ENCODE measurements around the gene OOSP4B. TPM values are rescaled to one million over a fixed set of nuclear protein-coding genes. Genes with fewer than 3 reads are reported as not detected.

The OOSP4B gene
- polyA plus RNA-seq, 1 donor (not counting 4 experiments of a cell fraction or from before 2014, with no cell fraction given) = not detected

GRCh38 chr11:59999691-60000090 lies 17.3 kb upstream of the OOSP4B start:
- Histone ChIP-seq H3K9me1 (ENCODE audit: control insufficient read depth, extremely low read depth, insufficient read depth, low read length) (no peaks in the 10 kb centered on the region), H3K9ac (ENCODE audit: control insufficient read depth, extremely low read depth, insufficient read depth, low read length) (no peak overlapping the region), H3K9me3 (ENCODE audit: control insufficient read depth, low read depth, low read length) (no peaks in the 10 kb centered on the region), H3K79me2 (ENCODE audit: control insufficient read depth, insufficient read depth, low read length) (no peaks in the 10 kb centered on the region), H3K36me3 (ENCODE audit: control insufficient read depth in 2 of 2, extremely low read depth in 1 of 2, insufficient read depth in 2 of 2, low read length in 2 of 2) (no peaks in the 10 kb centered on the region), H3K4me2 (ENCODE audit: control insufficient read depth, extremely low read depth, insufficient read depth, low read depth, low read length) (no peak overlapping the region), H3K27me3 (ENCODE audit: control insufficient read depth, extremely low read depth, insufficient read depth, low read length) (no peaks in the 10 kb centered on the region), H2AFZ (ENCODE audit: control insufficient read depth, low read length) (no peak overlapping the region), H3K27ac (ENCODE audit: control insufficient read depth, insufficient read depth, low read length) (no peak overlapping the region), H3K4me1 (ENCODE audit: control insufficient read depth, extremely low read depth, insufficient read depth, low read length) (no peaks in the 10 kb centered on the region), H3K4me3 (ENCODE audit: control insufficient read depth in 2 of 3, extremely low read depth in 1 of 3, insufficient read depth in 2 of 3, low read depth in 1 of 3, low read length in 3 of 3) (no peak overlapping the region), H4K20me1 (ENCODE audit: control insufficient read depth, extremely low read depth, insufficient read depth, low read length) (no peaks in the 10 kb centered on the region)
- no peak for FAIRE-seq
- no peak for DNase-seq (ENCODE audit: low read depth, low spot score)
- dilution Hi-C loops (cut with MboI; ENCODE audit: extremely low pct_ligation_motif_present, low sequenced_read_pairs) = no loop called here
- TF ChIP-seq EZH2 (IDR thresholded peaks at IDR 0.05; ENCODE audit: low read length) = no peak
- TF ChIP-seq CTCF (optimal IDR thresholded peaks at IDR 0.05 in 1 of 3, IDR thresholded peaks at IDR 0.05 in 1 of 3, conservative IDR thresholded peaks at IDR 0.05 in 1 of 3; ENCODE audit: extremely low read depth in 1 of 3, insufficient read depth in 2 of 3, low read length in 3 of 3) = no peak

- no peaks in the 10 kb centered on the region for H3K9me3 ChIP-seq (ENCODE audit: control insufficient read depth, low read depth, low read length)
- DNase-seq (ENCODE audit: low read depth, low spot score) (no peak), FAIRE-seq (no peak)
- H3K36me3 ChIP-seq (ENCODE audit: control insufficient read depth in 2 of 2, extremely low read depth in 1 of 2, insufficient read depth in 2 of 2, low read length in 2 of 2) = no peaks in the 10 kb centered on the region
- dilution Hi-C loops (cut with MboI; ENCODE audit: extremely low pct_ligation_motif_present, low sequenced_read_pairs) = no loop called here
- no peak overlapping the region for H2AFZ ChIP-seq (ENCODE audit: control insufficient read depth, low read length)
- no peaks in the 10 kb centered on the region for H3K4me1 ChIP-seq (ENCODE audit: control insufficient read depth, extremely low read depth, insufficient read depth, low read length)
- no peaks in the 10 kb centered on the region for H3K9me1 ChIP-seq (ENCODE audit: control insufficient read depth, extremely low read depth, insufficient read depth, low read length)
- H3K27ac ChIP-seq (ENCODE audit: control insufficient read depth, insufficient read depth, low read length) = no peak overlapping the region
- no peaks in the 10 kb centered on the region for H4K20me1 ChIP-seq (ENCODE audit: control insufficient read depth, extremely low read depth, insufficient read depth, low read length)
- H3K4me3 ChIP-seq (ENCODE audit: control insufficient read depth in 2 of 3, extremely low read depth in 1 of 3, insufficient read depth in 2 of 3, low read depth in 1 of 3, low read length in 3 of 3) = no peak overlapping the region
- no peak overlapping the region for H3K4me2 ChIP-seq (ENCODE audit: control insufficient read depth, extremely low read depth, insufficient read depth, low read depth, low read length)
- TF ChIP-seq CTCF (optimal IDR thresholded peaks at IDR 0.05 in 1 of 3, IDR thresholded peaks at IDR 0.05 in 1 of 3, conservative IDR thresholded peaks at IDR 0.05 in 1 of 3; ENCODE audit: extremely low read depth in 1 of 3, insufficient read depth in 2 of 3, low read length in 3 of 3) (no peak), EZH2 (IDR thresholded peaks at IDR 0.05; ENCODE audit: low read length) (no peak)
- no peaks in the 10 kb centered on the region for H3K27me3 ChIP-seq (ENCODE audit: control insufficient read depth, extremely low read depth, insufficient read depth, low read length)
- no peaks in the 10 kb centered on the region for H3K79me2 ChIP-seq (ENCODE audit: control insufficient read depth, insufficient read depth, low read length)
- no peak overlapping the region for H3K9ac ChIP-seq (ENCODE audit: control insufficient read depth, extremely low read depth, insufficient read depth, low read length)
Observed at GRCh38 chr11:60003729-60004128, 13.3 kb upstream of the OOSP4B start.
